ACHN (cell line): ENCODE measurements around the gene TLX1.
"Not testable (repeated sequence)": the region's sequence is repeated elsewhere in the genome, so short reads cannot be mapped to it uniquely, and the experiment has no call there.

Experiments used
- DNase-seq: peaks from one replicate; pipeline ENCODE4 v3.0.0-alpha.2; 2015
- in situ Hi-C: cut with HindIII; loops from 2 replicates; pipeline ENCODE4 v1.10.0; 2017; ENCODE audit warnings: low sequenced_read_pairs, low pct_ligation_motif_present, low pct_unique_long_range_greater_than_20kb

TLX1 gene

DNA sequence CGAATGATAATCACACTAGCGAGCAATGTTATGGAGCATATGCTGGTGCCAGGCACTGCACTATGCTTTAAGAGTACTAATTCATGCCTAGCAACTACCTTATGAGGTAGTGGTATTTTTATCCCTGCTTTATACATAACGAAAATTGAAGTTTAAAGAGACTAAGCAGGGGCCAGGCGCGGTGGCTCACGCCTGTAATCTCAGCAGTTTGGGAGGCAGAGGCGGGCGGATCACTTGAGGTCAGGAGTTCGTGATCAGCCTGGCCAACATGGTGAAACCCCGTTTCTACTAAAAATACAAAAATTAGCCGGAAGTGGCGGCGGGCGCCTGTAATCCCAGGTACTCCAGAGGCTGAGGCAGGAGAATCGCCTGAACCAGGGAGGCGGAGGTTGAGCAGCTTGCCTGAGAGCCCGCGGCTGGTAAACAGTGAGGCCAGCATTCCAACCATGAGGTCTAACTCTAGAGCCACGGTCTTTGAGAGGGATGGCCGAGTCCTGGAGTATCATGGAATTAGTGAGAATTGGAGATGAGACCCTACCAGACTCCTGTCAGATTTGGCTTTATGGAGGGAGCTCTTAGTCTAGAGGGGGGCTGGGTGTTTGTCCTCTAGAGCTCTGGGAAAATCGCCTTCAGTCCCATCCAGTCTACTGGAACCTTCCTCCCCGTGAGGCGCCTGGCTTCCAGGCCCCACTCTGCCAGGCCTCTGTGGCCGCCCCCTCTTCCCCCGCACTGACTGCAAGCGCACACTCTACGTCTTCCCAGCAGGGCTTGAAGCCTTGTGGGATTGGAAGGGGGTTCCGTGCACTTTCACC is 11.6 kb downstream of the TLX1 start:
- in situ Hi-C loops = no loop called here

DNA sequence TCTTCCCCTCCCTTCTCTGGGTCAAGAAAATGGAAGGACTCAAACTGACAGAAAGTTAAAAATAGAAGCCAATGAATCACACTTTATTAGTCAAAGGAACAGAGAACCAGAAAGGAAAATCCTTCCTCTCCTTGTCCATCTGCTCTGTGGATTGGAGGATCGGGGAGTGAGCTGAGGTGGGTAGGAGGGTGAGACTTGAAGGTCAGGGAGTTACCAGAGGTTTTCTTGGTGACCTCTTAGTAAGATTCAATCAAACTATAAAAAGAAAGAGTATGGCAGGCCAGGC is 12.2 kb downstream of the TLX1 start:
- in situ Hi-C loops = no loop called here
- no peak for DNase-seq

More for the DNA sequence above, 11.6 kb downstream of the TLX1 start:
- DNase-seq = no peak

DNA sequence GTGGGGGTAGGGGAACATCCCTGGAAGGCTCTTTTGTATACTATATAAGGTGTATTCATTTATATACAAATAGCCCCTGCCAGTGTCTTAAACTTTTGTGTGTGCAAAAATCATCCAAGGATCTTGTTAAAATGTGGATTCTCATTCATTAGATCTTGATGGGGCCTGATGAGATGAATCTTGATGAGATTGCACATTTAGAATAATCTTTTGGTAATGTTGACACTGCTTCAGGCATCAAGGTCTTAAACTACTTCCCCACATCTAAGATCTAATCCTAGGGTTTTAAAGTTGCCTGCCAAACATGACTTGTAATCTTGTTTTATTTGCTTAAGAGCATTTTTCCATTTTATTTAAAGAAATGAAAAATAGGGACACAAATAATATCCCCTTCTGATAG is 13.0 kb downstream of the TLX1 start:
- in situ Hi-C loops = no loop called here

GRCh38 chr10:101145145-101145544 is 14.0 kb downstream of the TLX1 start:
- DNase-seq = no peak
- in situ Hi-C loops = no loop called here

More for the DNA sequence above, 13.0 kb downstream of the TLX1 start:
- DNase-seq = no peak

DNA sequence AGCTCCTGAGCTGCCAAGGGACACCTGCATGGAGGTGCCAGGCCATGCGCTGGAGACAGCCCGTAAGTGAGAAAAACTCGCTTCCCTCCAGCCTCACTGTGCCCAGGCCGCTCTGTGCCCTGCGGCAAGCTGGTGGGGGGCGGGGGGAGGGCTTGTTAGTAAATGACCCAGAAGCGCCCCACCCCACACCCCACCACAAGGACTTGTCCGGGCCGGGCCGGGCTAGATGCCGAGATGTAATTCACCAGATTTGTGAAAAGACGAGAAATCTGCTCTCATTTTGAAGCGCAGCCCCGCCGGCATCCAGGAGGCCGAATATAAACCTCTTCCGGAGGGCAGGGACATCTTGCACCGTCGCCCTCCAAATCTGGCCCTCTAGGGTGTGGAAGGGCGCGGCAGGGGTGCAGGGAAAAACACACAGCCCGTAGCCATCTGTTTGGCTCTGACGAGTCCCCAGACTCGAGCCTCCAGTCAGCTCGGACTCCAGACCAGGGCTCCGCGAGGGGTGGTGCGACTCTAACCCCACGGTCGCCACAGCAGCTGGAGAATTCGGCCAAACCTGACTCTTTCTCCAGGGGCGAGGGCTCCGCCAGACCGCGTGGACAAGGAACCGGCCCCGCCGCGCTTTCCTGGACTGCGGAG is 14.8 kb downstream of the TLX1 start:
- no peak for DNase-seq
- in situ Hi-C loops = no loop called here

GRCh38 chr10:101146392-101147251 is 15.5 kb downstream of the TLX1 start:
- no peak for DNase-seq

GRCh38 chr10:101151395-101151794 is 20.3 kb downstream of the TLX1 start:
- in situ Hi-C loops = no loop called here
- DNase-seq = no peak

More at GRCh38 chr10:101146392-101147251, 15.5 kb downstream of the TLX1 start:
- in situ Hi-C loops = no loop called here

DNA sequence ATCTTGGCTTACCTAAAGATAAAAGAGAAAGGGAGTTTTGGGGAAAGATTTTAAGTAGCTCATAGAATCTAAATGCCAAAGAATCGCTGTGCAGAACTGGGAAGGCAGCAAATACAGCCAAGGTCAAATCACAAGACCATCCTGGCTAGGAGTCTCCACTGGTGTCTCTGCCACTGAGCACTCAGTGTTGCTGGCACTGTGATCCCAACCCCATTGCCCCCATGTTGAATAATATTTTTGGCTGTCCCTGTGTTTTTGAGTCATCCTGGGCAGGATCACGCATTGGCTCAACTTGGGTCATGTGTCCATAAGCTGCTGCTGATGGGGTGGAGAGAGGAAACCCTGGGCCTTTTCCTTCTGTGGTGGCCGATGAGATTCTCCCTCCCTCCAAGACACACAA is 21.2 kb downstream of the TLX1 start:
- no peak for DNase-seq
- in situ Hi-C loops = no loop called here

- in situ Hi-C loops, DNase-seq: not testable (repeated sequence)
Measured at GRCh38 chr10:101154506-101154905, 23.4 kb downstream of the TLX1 start.

GRCh38 chr10:101155896-101156295 is 24.8 kb downstream of the TLX1 start:
- no peak for DNase-seq
- in situ Hi-C loops = no loop called here

DNA sequence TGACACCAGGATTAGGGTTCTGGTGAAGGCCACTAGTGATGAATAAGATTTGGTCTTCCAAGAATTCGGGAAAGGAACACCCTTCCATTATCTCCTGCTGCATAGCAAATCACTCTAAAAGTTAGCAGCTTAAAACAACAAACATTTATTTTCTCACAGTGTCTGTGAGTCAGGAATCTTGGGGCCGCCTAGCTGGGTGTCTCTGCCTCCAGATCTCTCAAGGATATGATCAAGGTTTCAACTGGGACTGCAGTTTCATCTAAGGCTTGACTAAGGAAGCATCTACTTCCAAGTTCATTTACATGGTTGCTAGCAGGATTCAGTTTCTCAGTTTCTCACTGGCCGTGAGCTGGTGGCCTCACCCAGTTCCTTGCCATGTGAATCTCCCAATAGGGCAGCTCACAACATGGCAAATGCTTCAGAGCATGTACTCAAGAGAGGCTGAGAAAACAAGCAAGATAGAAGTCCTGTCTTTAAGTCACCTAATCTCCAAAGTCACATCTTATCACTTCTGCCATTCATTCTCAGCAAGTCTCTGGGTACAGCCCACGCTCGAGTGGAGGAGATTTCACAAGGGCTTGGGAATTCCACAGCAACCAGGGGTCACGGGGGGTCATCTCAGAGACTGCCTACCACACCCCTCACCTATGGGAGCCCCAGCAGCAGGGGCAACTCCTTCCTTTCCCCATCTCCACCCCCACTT is 26.8 kb downstream of the TLX1 start:
- in situ Hi-C loops = no loop called here
- DNase-seq = no peak

- in situ Hi-C loops = no loop called here
- no peak for DNase-seq
Measured at GRCh38 chr10:101158459-101159058, 27.5 kb downstream of the TLX1 start.

GRCh38 chr10:101161494-101162299 is 30.6 kb downstream of the TLX1 start:
- in situ Hi-C loops = no loop called here

DNA sequence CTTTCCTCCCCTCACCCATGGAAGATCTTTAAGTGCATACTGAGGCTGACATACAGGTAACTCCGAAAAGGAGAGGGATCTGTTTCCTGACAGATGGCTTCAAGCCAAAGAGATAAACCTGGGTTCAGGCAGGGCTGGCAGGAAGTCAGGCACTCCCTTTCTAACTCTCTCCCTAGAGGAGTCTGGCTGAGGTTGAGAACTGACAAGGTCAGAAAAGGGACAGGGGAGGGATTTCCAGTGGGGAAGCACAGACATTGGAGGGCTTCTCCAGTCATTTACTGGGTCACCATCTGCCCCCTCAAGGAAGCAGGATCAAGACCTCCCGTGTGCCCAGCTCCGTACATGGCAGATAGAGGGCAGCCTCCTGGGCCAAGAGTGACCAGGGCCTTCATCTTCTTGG is 31.6 kb downstream of the TLX1 start:
- in situ Hi-C loops = no loop called here

More at GRCh38 chr10:101161494-101162299, 30.6 kb downstream of the TLX1 start:
- peak; percentile 78 for DNase-seq

GRCh38 chr10:101164020-101164419 is 32.9 kb downstream of the TLX1 start:
- in situ Hi-C loops = no loop called here
- no peak for DNase-seq

More for the DNA sequence above, 31.6 kb downstream of the TLX1 start:
- no peak for DNase-seq

DNA sequence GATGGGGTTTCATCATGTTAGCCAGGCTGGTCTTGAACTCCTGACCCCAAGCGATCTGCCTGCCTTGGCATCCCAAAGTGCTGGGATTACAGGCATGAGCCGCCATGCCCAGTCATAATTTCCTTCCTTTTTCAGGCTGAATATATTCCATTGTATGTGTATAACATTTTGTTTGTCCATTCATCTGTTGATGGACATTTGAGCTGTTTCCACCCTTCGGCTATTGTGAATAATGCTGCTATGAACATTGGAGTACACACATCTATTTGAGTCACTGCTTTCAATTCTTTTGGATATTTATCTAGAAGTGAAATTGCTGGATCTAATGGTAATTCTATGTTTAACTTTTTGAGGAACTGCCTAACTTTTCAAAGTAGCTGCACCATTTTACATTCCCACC is 34.6 kb downstream of the TLX1 start:
- no peak for DNase-seq
- in situ Hi-C loops = no loop called here

- DNase-seq = no peak
- in situ Hi-C loops = no loop called here
Measured at GRCh38 chr10:101166430-101166829, 35.3 kb downstream of the TLX1 start.

GRCh38 chr10:101172741-101173140 is 41.6 kb downstream of the TLX1 start:
- in situ Hi-C loops = no loop called here
- DNase-seq = no peak
